Choroid plexus epithelial cell (primary cell): ENCODE measurements around the gene CFAP74.

Experiments used
- DNase-seq: peaks from one replicate; pipeline ENCODE4 v3.0.0-alpha.2; 2010; ENCODE audit warnings: low read depth
- H3K4me3 ChIP-seq: 2 replicates; pipeline ENCODE4 v1.5.1; 2011; ENCODE audit warnings: low read depth, mild to moderate bottlenecking, control low read depth, low read length, moderate library complexity
- CTCF ChIP-seq: conservative IDR thresholded peaks from 2 replicates; pipeline ENCODE4 v1.5.1; 2011; ENCODE audit warnings: low read depth, mild to moderate bottlenecking, control low read depth, inconsistent platforms, low read length, moderate library complexity

CFAP74 gene

GRCh38 chr1:1895456-1896336, 107.9 kb downstream of the CFAP74 start:
- no peak for DNase-seq
- TF ChIP-seq CTCF: no peak
- no peak overlapping the region for H3K4me3 ChIP-seq

- H3K4me3 ChIP-seq: no peak overlapping the region
- no peak for TF ChIP-seq CTCF
Measured at GRCh38 chr1:1895060-1895418, 108.5 kb downstream of the CFAP74 start.

GRCh38 chr1:1894354-1895059, 109.1 kb downstream of the CFAP74 start:
- no peak overlapping the region for H3K4me3 ChIP-seq
- no peak for DNase-seq
- no peak for TF ChIP-seq CTCF

More at GRCh38 chr1:1895060-1895418, 108.5 kb downstream of the CFAP74 start:
- DNase-seq: no peak

GRCh38 chr1:1893997-1894353, 109.6 kb downstream of the CFAP74 start:
- TF ChIP-seq CTCF: no peak
- no peak overlapping the region for H3K4me3 ChIP-seq
- no peak for DNase-seq

- TF ChIP-seq CTCF: no peak
- no peak for DNase-seq
- H3K4me3 ChIP-seq: no peak overlapping the region
Measured at GRCh38 chr1:1893291-1893985, 110.1 kb downstream of the CFAP74 start.

- no peak overlapping the region for H3K4me3 ChIP-seq
- DNase-seq: no peak
Measured at GRCh38 chr1:1892763-1893120, 110.8 kb downstream of the CFAP74 start.

More at GRCh38 chr1:1892763-1893120, 110.8 kb downstream of the CFAP74 start:
- TF ChIP-seq CTCF: no peak
